ENCODE results near the gene AEBP2.

DNA sequence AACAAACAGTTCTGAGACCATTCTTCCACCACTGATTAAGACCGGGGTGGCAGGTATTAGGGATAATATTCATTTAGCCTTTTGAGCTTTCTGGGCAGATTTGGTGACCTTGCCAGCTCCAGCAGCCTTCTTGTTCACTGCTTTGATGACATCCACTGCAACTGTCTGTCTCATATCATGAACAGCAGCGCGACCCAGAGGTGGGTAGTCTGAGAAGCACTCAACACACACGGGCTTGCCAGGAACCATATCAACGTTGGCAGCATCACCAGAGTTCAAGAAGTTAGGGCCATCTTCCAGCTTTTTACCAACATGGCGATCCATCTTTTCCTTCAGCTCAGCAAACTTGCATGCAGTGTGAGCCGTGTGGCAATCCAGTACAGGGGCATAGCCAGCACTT lies 16.9 kb downstream of the AEBP2 start:
- TF ChIP-seq, protein P1, sequence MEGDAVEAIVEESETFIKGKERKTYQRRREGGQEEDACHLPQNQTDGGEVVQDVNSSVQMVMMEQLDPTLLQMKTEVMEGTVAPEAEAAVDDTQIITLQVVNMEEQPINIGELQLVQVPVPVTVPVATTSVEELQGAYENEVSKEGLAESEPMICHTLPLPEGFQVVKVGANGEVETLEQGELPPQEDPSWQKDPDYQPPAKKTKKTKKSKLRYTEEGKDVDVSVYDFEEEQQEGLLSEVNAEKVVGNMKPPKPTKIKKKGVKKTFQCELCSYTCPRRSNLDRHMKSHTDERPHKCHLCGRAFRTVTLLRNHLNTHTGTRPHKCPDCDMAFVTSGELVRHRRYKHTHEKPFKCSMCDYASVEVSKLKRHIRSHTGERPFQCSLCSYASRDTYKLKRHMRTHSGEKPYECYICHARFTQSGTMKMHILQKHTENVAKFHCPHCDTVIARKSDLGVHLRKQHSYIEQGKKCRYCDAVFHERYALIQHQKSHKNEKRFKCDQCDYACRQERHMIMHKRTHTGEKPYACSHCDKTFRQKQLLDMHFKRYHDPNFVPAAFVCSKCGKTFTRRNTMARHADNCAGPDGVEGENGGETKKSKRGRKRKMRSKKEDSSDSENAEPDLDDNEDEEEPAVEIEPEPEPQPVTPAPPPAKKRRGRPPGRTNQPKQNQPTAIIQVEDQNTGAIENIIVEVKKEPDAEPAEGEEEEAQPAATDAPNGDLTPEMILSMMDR (IDR thresholded peaks at IDR 0.05; ENCODE audit: poor library complexity): no peak
- TF ChIP-seq EZH2 (IDR thresholded peaks at IDR 0.05; ENCODE audit: borderline replicate concordance): no peak
